Lower lobe of right lung (tissue), 2 donors: ENCODE measurements around the gene XRN1. TPM values are rescaled to one million over a fixed set of nuclear protein-coding genes. Genes with fewer than 3 reads are reported as not detected.
"Not testable (repeated sequence)": the region's sequence is repeated elsewhere in the genome, so short reads cannot be mapped to it uniquely, and the experiment has no call there.

ENCODE experiments used
- ATAC-seq, 2 donors: fragments of 200-7000 bp; cut with Tn5 transposase; one replicate each; pipeline ENCODE4 v1.9.1; 2020 to 2022; ENCODE audit warnings: mild to moderate bottlenecking in 2 of 2, moderate library complexity in 2 of 2
- DNase-seq: peaks from one replicate; pipeline ENCODE4 v3.0.0-alpha.2; 2020
- H3K27ac ChIP-seq: fragments of 200-600 bp; one replicate; pipeline ENCODE4 v1.8.0; 2022
- H3K27me3 ChIP-seq: fragments of 200-600 bp; one replicate; pipeline ENCODE4 v1.8.0; 2022; ENCODE audit warnings: low read depth
- H3K36me3 ChIP-seq: fragments of 200-600 bp; one replicate; pipeline ENCODE4 v1.8.0; 2022; ENCODE audit warnings: mild to moderate bottlenecking
- H3K4me1 ChIP-seq: fragments of 200-600 bp; one replicate; pipeline ENCODE4 v1.8.0; 2022
- H3K4me3 ChIP-seq: fragments of 200-600 bp; one replicate; pipeline ENCODE4 v1.8.0; 2022; ENCODE audit warnings: mild to moderate bottlenecking
- H3K9me3 ChIP-seq: fragments of 200-600 bp; one replicate; pipeline ENCODE4 v1.8.0; 2022
- intact Hi-C: fragments of 100-400 bp; cut with DNase I; formaldehyde crosslinking; loops from one replicate; pipeline ENCODE4 v1.11.0; 2022
- total RNA-seq: library from RNA; stranded (reverse); fragmentation: NEBNext Ultra II Directional; extraction: Animal tissue kit (Norgen Biotek cat#: 25700); gene quantifications from one replicate; pipeline ENCODE4 v1.2.1, GENCODE V29; 2021
- TF ChIP-seq, protein P1 (sequence below): fragments of 200-600 bp; IDR thresholded peaks from one replicate; pipeline ENCODE4 v1.8.0; 2022; ENCODE audit warnings: antibody characterized with exemption, mild to moderate bottlenecking
- donor health status: DM: no; HTN: yes; CAD: no; lungs with severe emphysema.

The XRN1 gene
- total RNA-seq, 1 donor from 2014 or later: 58.5 TPM

DNA sequence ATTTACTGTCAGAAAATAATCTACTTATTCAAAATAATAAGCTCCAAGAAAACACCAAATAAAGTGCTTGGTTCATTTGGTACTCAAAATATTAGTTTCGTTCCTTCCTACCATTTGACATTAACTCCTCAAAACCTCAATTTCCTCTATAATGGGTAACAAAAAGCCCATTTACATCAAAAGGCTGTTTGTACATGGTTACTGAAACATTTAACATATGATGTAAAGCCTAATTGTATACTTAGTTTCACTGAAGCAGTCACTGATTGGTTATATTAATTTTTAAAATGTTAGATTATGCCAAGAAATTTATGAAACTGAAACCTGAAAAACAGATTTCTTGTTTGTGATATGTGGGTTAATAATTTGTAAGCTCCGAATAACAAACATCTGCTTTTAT, 14.7 kb downstream of the XRN1 start:
- H3K4me3 ChIP-seq: no peak overlapping the region
- no peak for DNase-seq
- no peak for ATAC-seq

DNA sequence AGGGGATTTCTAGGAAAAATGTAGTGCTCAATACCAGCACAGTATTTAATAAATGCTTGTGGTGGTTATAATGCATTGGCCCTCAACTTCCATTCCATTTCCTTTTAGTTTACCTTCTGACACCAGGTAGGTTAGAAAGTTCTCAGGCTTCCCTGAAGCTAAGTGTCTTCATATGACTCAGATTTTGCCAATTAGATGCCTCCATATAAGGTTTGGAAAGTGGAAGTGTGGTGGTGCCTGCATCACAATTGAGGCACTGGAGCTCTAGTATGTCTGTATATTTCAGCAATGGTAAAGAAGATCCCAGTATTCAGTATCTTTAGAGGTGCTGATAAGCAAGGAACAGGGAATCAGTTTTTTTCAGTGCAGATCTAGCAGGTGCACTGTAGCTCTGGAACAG, 18.3 kb downstream of the XRN1 start:
- H3K36me3 ChIP-seq: peaks cover 57% of the 10 kb centered on the region

More for the DNA sequence above, 14.7 kb downstream of the XRN1 start:
- Histone ChIP-seq H3K36me3 (peaks cover 49% of the 10 kb centered on the region), H3K27me3 (no peaks in the 10 kb centered on the region), H3K9me3 (no peaks in the 10 kb centered on the region), H3K27ac (no peak overlapping the region), H3K4me1 (no peaks in the 10 kb centered on the region)
- TF ChIP-seq, protein P1, sequence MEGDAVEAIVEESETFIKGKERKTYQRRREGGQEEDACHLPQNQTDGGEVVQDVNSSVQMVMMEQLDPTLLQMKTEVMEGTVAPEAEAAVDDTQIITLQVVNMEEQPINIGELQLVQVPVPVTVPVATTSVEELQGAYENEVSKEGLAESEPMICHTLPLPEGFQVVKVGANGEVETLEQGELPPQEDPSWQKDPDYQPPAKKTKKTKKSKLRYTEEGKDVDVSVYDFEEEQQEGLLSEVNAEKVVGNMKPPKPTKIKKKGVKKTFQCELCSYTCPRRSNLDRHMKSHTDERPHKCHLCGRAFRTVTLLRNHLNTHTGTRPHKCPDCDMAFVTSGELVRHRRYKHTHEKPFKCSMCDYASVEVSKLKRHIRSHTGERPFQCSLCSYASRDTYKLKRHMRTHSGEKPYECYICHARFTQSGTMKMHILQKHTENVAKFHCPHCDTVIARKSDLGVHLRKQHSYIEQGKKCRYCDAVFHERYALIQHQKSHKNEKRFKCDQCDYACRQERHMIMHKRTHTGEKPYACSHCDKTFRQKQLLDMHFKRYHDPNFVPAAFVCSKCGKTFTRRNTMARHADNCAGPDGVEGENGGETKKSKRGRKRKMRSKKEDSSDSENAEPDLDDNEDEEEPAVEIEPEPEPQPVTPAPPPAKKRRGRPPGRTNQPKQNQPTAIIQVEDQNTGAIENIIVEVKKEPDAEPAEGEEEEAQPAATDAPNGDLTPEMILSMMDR: no peak
- intact Hi-C loops: no loop called here

DNA sequence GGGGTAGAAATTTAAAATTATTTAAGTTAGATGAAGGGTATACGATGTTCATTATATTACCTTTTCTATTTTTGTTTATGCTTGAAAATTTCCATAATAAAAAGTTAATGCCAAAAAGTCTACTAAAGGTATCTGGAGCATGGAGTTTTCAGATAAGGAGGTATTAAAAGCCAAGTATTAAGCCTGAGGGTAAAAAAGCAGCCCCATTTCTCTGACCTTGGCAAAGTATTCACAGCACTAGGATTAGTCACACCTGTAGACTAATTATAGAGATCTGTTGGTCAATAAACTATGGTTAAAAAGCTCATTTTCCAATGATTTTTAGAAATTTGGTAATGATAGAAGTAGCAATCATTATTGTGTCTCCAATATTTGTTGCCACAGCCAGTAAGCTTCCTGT, 23.1 kb downstream of the XRN1 start:
- ATAC-seq (no peak), DNase-seq (no peak)
- H3K4me3 ChIP-seq: no peak overlapping the region
- H3K36me3 ChIP-seq: peaks cover 75% of the 10 kb centered on the region
- H3K27me3 ChIP-seq: no peaks in the 10 kb centered on the region
- intact Hi-C loops: no loop called here
- TF ChIP-seq, protein P1: no peak
- H3K9me3 ChIP-seq: no peaks in the 10 kb centered on the region
- H3K4me1 ChIP-seq: no peaks in the 10 kb centered on the region
- no peak overlapping the region for H3K27ac ChIP-seq

More for the DNA sequence above, 18.3 kb downstream of the XRN1 start:
- TF ChIP-seq, protein P1: no peak
- Histone ChIP-seq H3K4me3 (no peak overlapping the region), H3K9me3 (no peaks in the 10 kb centered on the region), H3K27me3 (no peaks in the 10 kb centered on the region), H3K27ac (no peak overlapping the region), H3K4me1 (no peaks in the 10 kb centered on the region)
- ATAC-seq: no peak
- DNase-seq: no peak
- intact Hi-C loops: no loop called here

DNA sequence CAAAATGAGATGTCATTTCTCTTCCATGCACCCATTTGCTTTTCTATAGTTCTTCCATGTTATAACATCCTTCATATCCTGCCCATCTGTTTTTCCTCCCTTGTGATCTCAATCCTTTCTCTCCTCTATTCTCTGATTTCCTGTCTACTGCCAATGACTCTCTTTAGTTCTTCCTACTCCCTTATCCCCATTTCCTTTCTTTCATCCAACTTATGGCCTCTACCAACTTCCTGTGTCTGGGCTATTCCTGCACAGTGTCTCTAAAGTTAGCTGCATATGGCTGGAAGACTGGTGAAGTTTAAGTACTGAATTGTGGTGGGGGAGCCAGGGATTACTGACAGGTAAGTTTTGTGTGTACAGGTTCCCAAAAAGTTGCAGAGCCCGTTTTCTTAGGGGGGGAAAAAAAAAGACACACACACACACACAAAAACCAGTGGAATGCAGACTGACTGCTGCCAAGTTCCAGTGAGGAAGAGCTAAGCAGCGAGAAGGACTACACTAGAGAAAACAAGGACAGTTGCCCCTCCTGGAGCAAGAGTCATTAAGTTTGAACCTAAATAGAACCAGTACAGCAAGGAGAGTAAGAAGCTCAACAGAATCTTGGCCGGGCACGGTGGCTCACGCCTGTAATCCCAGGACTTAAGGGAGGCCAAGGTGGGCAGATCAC, 28.8 kb downstream of the XRN1 start:
- Histone ChIP-seq H3K4me1 (no peaks in the 10 kb centered on the region), H3K36me3 (peaks cover 98% of the 10 kb centered on the region), H3K27me3 (no peaks in the 10 kb centered on the region), H3K4me3 (no peak overlapping the region), H3K9me3 (no peaks in the 10 kb centered on the region), H3K27ac (no peak overlapping the region)
- TF ChIP-seq, protein P1: no peak
- intact Hi-C loops: no loop called here
- ATAC-seq (no peak), DNase-seq (no peak)

DNA sequence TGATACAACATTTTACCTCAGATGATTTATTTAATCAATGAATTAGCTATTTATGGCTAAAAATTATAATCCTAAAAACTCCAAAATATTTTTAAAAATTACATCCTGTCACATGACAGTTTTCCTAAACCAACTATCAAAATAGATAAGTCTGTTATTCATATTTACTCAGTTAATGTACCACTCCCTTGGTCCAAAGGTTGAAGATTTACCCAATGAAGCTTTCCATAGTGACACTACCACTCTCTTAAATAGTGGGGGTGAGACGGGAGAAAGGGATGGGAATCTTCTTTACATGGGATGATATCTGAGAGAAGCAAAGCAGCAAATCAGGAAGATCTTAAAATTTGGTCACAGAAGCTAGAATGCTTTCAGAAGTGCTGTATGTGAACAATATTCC, 30.5 kb downstream of the XRN1 start:
- H3K4me1 ChIP-seq: no peaks in the 10 kb centered on the region
- peaks cover 98% of the 10 kb centered on the region for H3K36me3 ChIP-seq
- DNase-seq (no peak), ATAC-seq (no peak)
- H3K27me3 ChIP-seq: no peaks in the 10 kb centered on the region
- intact Hi-C loops: no loop called here
- no peak overlapping the region for H3K4me3 ChIP-seq
- H3K9me3 ChIP-seq: no peaks in the 10 kb centered on the region
- H3K27ac ChIP-seq: no peak overlapping the region
- TF ChIP-seq, protein P1: no peak

DNA sequence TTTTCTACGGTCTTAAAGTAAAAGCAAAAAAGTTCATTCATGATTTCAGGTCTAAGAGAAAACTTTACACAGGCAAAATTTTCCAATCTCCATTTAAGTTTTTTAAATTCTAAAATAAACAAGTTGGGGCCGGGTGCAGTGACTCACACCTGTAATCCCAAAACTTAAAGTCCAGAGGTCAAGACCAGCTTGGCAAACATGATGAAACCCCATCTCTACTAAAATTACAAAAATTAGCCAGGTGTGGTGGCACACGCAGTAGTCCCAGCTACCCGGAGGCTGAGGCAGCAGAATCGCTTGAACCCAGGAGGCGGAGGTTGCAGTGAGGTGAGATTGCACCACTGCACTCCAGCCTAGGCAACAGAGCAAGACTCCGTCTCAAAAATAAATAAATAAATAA, 47.3 kb downstream of the XRN1 start:
- H3K27me3 ChIP-seq, ATAC-seq, DNase-seq, H3K9me3 ChIP-seq, H3K4me1 ChIP-seq, H3K4me3 ChIP-seq, intact Hi-C loops, H3K27ac ChIP-seq: not testable (repeated sequence)
- H3K36me3 ChIP-seq: peaks cover 95% of the 10 kb centered on the region
